ENCODE results near the gene KRT82. TPM values are rescaled to one million over a fixed set of nuclear protein-coding genes. Genes with fewer than 3 reads are reported as not detected.

The KRT82 gene
- 0.01 TPM in 2 replicates for polyA plus RNA-seq (2013)

- Histone ChIP-seq H4K91ac (ENCODE audit: low read depth, low read length) (no peak within 1 kb of the TSS), H3K79me1 (ENCODE audit: low read length) (no peaks in the 10 kb centered on the region), H2BK120ac (ENCODE audit: insufficient read depth, low read length, poor library complexity) (no peak within 1 kb of the TSS), H2BK12ac (ENCODE audit: low read length) (no peak within 1 kb of the TSS), H3K4me3 (ENCODE audit: low read depth, low read length) (peak within 1 kb of the TSS; percentile 25), H4K12ac (ENCODE audit: low read depth, low read length) (no peak within 1 kb of the TSS), H2AK5ac (ENCODE audit: low read length) (no peak within 1 kb of the TSS), H3K23ac (ENCODE audit: low read length) (no peak within 1 kb of the TSS), H3K14ac (ENCODE audit: low read length) (no peak within 1 kb of the TSS), H3K4ac (ENCODE audit: low read depth, low read length) (no peak within 1 kb of the TSS), H3K27me3 (ENCODE audit: insufficient read depth, low read length) (no peaks in the 10 kb centered on the region), H3K9me3 (ENCODE audit: insufficient read depth, low read depth, low read length) (no peaks in the 10 kb centered on the region), H2BK5ac (ENCODE audit: low read depth, low read length, poor library complexity) (no peak within 1 kb of the TSS), H3K36me3 (ENCODE audit: control insufficient read depth in 1 of 2, insufficient read depth in 2 of 2, low read length in 2 of 2) (no peaks in the 10 kb centered on the region), H3K27ac (ENCODE audit: low read depth, low read length) (no peak within 1 kb of the TSS), H2AFZ (ENCODE audit: insufficient read depth, low read length, poor library complexity) (no peak within 1 kb of the TSS), H3K18ac (ENCODE audit: low read length) (no peak within 1 kb of the TSS), H3K79me2 (ENCODE audit: control insufficient read depth, insufficient read depth, low read length, poor library complexity) (no peaks in the 10 kb centered on the region), H3K4me1 (ENCODE audit: control insufficient read depth in 1 of 2, insufficient read depth in 2 of 2, low read length in 2 of 2) (no peaks in the 10 kb centered on the region), H3K9ac (ENCODE audit: low read length) (no peak within 1 kb of the TSS), H3K4me2 (ENCODE audit: low read length) (no peak within 1 kb of the TSS), H4K8ac (ENCODE audit: low read depth, low read length) (no peak within 1 kb of the TSS)
- no CpG with 5 or more reads among the region's 14 CpGs for WGBS (ENCODE audit: extremely low coverage, insufficient coverage, insufficient read length)
- no peak for DNase-seq
These were observed at the start of gene KRT82 for GRCh38 chr12:52405922-52406385. Gene KRT82, minus strand, starts transcription at chr12:52406335. Its CDS starts 58 bp downstream, at chr12:52406277.

DNA sequence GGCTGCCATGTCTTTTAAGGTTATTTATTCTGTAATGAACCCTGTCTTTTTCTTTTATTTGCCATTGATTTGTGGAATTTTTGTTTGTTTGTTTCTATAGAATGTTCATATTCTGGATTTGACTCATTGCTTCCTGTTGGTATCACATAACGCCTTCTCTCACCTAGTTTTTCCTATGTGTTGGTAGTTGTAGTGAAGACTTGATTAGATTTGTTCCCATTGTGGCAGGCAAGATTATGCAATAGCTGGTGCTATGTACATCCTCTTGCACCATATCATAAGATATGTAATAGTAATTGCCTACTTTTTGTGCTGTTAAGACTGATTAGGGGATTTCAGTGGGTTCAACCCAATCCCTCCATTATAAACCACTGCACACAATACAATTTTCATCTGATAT, 49.7 kb upstream of the KRT82 start:
- Histone ChIP-seq H2BK12ac (ENCODE audit: low read length) (no peak overlapping the region), H2AFZ (ENCODE audit: insufficient read depth, low read length, poor library complexity) (no peak overlapping the region), H2BK5ac (ENCODE audit: low read depth, low read length, poor library complexity) (no peak overlapping the region), H3K27me3 (ENCODE audit: insufficient read depth, low read length) (no peaks in the 10 kb centered on the region), H3K79me1 (ENCODE audit: low read length) (no peaks in the 10 kb centered on the region), H2AK5ac (ENCODE audit: low read length) (no peak overlapping the region), H3K4me3 (ENCODE audit: low read depth, low read length) (no peak overlapping the region), H2BK120ac (ENCODE audit: insufficient read depth, low read length, poor library complexity) (no peak overlapping the region), H3K4ac (ENCODE audit: low read depth, low read length) (no peak overlapping the region), H3K9ac (ENCODE audit: low read length) (no peak overlapping the region), H3K4me1 (ENCODE audit: control insufficient read depth in 1 of 2, insufficient read depth in 2 of 2, low read length in 2 of 2) (no peaks in the 10 kb centered on the region), H4K12ac (ENCODE audit: low read depth, low read length) (no peak overlapping the region), H3K79me2 (ENCODE audit: control insufficient read depth, insufficient read depth, low read length, poor library complexity) (no peaks in the 10 kb centered on the region), H3K18ac (ENCODE audit: low read length) (no peak overlapping the region), H3K4me2 (ENCODE audit: low read length) (no peak overlapping the region), H3K36me3 (ENCODE audit: control insufficient read depth in 1 of 2, insufficient read depth in 2 of 2, low read length in 2 of 2) (no peaks in the 10 kb centered on the region), H4K91ac (ENCODE audit: low read depth, low read length) (no peak overlapping the region), H3K27ac (ENCODE audit: low read depth, low read length) (no peak overlapping the region), H3K9me3 (ENCODE audit: insufficient read depth, low read depth, low read length) (no peaks in the 10 kb centered on the region), H3K14ac (ENCODE audit: low read length) (no peak overlapping the region), H4K8ac (ENCODE audit: low read depth, low read length) (no peak overlapping the region), H3K23ac (ENCODE audit: low read length) (no peak overlapping the region)
- no CpG with 5 or more reads among the region's 1 CpG for WGBS (ENCODE audit: extremely low coverage, insufficient coverage, insufficient read length)
- no peak for DNase-seq

GRCh38 chr12:52454411-52455201, 48.5 kb upstream of the KRT82 start:
- Histone ChIP-seq H2BK5ac (ENCODE audit: low read depth, low read length, poor library complexity) (no peak overlapping the region), H3K18ac (ENCODE audit: low read length) (no peak overlapping the region), H3K79me1 (ENCODE audit: low read length) (no peaks in the 10 kb centered on the region), H4K12ac (ENCODE audit: low read depth, low read length) (no peak overlapping the region), H3K9me3 (ENCODE audit: insufficient read depth, low read depth, low read length) (no peaks in the 10 kb centered on the region), H3K4me1 (ENCODE audit: control insufficient read depth in 1 of 2, insufficient read depth in 2 of 2, low read length in 2 of 2) (no peaks in the 10 kb centered on the region), H3K36me3 (ENCODE audit: control insufficient read depth in 1 of 2, insufficient read depth in 2 of 2, low read length in 2 of 2) (no peaks in the 10 kb centered on the region), H3K23ac (ENCODE audit: low read length) (no peak overlapping the region), H2BK12ac (ENCODE audit: low read length) (no peak overlapping the region), H3K79me2 (ENCODE audit: control insufficient read depth, insufficient read depth, low read length, poor library complexity) (no peaks in the 10 kb centered on the region), H3K9ac (ENCODE audit: low read length) (no peak overlapping the region), H4K8ac (ENCODE audit: low read depth, low read length) (no peak overlapping the region), H3K4me2 (ENCODE audit: low read length) (no peak overlapping the region), H2BK120ac (ENCODE audit: insufficient read depth, low read length, poor library complexity) (no peak overlapping the region), H3K27ac (ENCODE audit: low read depth, low read length) (no peak overlapping the region), H2AFZ (ENCODE audit: insufficient read depth, low read length, poor library complexity) (no peak overlapping the region), H2AK5ac (ENCODE audit: low read length) (no peak overlapping the region), H3K4ac (ENCODE audit: low read depth, low read length) (no peak overlapping the region), H3K4me3 (ENCODE audit: low read depth, low read length) (no peak overlapping the region), H3K14ac (ENCODE audit: low read length) (no peak overlapping the region), H4K91ac (ENCODE audit: low read depth, low read length) (no peak overlapping the region), H3K27me3 (ENCODE audit: insufficient read depth, low read length) (no peaks in the 10 kb centered on the region)
- DNase-seq, result no peak
- no CpG with 5 or more reads among the region's 3 CpGs for WGBS (ENCODE audit: extremely low coverage, insufficient coverage, insufficient read length)

GRCh38 chr12:52452101-52452500, 46.0 kb upstream of the KRT82 start, which contains the start of gene KRT6B:
Gene KRT6B, minus strand, starts transcription at chr12:52452146. Its CDS starts 68 bp downstream, at chr12:52452078.
- H4K12ac ChIP-seq (ENCODE audit: low read depth, low read length), result no peak within 1 kb of the TSS
- H3K27me3 ChIP-seq (ENCODE audit: insufficient read depth, low read length), result no peaks in the 10 kb centered on the region
- H3K14ac ChIP-seq (ENCODE audit: low read length), result no peak within 1 kb of the TSS
- no CpG with 5 or more reads among the region's 6 CpGs for WGBS (ENCODE audit: extremely low coverage, insufficient coverage, insufficient read length)
- no peak within 1 kb of the TSS for H2BK12ac ChIP-seq (ENCODE audit: low read length)
- DNase-seq, result peak in 1 of 2 donors; percentile 19
- no peak within 1 kb of the TSS for H3K27ac ChIP-seq (ENCODE audit: low read depth, low read length)
- no peak within 1 kb of the TSS for H2BK120ac ChIP-seq (ENCODE audit: insufficient read depth, low read length, poor library complexity)
- no peak within 1 kb of the TSS for H3K4me3 ChIP-seq (ENCODE audit: low read depth, low read length)
- H3K4me1 ChIP-seq (ENCODE audit: control insufficient read depth in 1 of 2, insufficient read depth in 2 of 2, low read length in 2 of 2), result no peaks in the 10 kb centered on the region
- H3K9me3 ChIP-seq (ENCODE audit: insufficient read depth, low read depth, low read length), result peaks cover 2% of the 10 kb centered on the region
- H3K4ac ChIP-seq (ENCODE audit: low read depth, low read length), result no peak within 1 kb of the TSS
- H4K91ac ChIP-seq (ENCODE audit: low read depth, low read length), result no peak within 1 kb of the TSS
- H3K79me2 ChIP-seq (ENCODE audit: control insufficient read depth, insufficient read depth, low read length, poor library complexity), result no peaks in the 10 kb centered on the region
- H3K4me2 ChIP-seq (ENCODE audit: low read length), result no peak within 1 kb of the TSS
- H3K36me3 ChIP-seq (ENCODE audit: control insufficient read depth in 1 of 2, insufficient read depth in 2 of 2, low read length in 2 of 2), result no peaks in the 10 kb centered on the region
- no peak within 1 kb of the TSS for H2AFZ ChIP-seq (ENCODE audit: insufficient read depth, low read length, poor library complexity)
- H3K9ac ChIP-seq (ENCODE audit: low read length), result no peak within 1 kb of the TSS
- H3K79me1 ChIP-seq (ENCODE audit: low read length), result no peaks in the 10 kb centered on the region
- H2BK5ac ChIP-seq (ENCODE audit: low read depth, low read length, poor library complexity), result no peak within 1 kb of the TSS
- no peak within 1 kb of the TSS for H2AK5ac ChIP-seq (ENCODE audit: low read length)
- H3K18ac ChIP-seq (ENCODE audit: low read length), result no peak within 1 kb of the TSS
- H3K23ac ChIP-seq (ENCODE audit: low read length), result no peak within 1 kb of the TSS
- H4K8ac ChIP-seq (ENCODE audit: low read depth, low read length), result no peak within 1 kb of the TSS

All from trophoblast cell (in vitro differentiated cells and primary cell).